AG04449 (cell line): ENCODE measurements around the gene ASXL1.
"Not testable (repeated sequence)": the region's sequence is repeated elsewhere in the genome, so short reads cannot be mapped to it uniquely, and the experiment has no call there.

Experiments
- CTCF ChIA-PET: fragments of 350-600 bp; formaldehyde crosslinking; extraction: SDS; loops from one replicate; lab custom pipeline; 2021; ENCODE audit warnings: antibody characterized with exemption; lab: Yijun Ruan, JAX
- POLR2A ChIA-PET: fragments of 400-600, 350-600 bp; formaldehyde crosslinking; extraction: SDS; loops from one replicate; lab custom pipeline; 2020; ENCODE audit warnings: antibody characterized with exemption, inconsistent platforms; lab: Yijun Ruan, JAX
- DNase-seq: peaks from one replicate; pipeline ENCODE4 v3.0.0-alpha.2; 2010; ENCODE audit warnings: low read depth, low spot score
- H3K4me3 ChIP-seq: 2 replicates; pipeline ENCODE4 v1.5.1; 2011; ENCODE audit warnings: low read depth, mild to moderate bottlenecking, control low read depth, low read length
- TF ChIP-seq, protein P1 (sequence below): IDR thresholded peaks from one replicate; pipeline ENCODE4 v1.5.1; 2011; ENCODE audit warnings: mild to moderate bottlenecking, moderate library complexity, low read length, control low read depth, inconsistent platforms; ENCODE audit not compliant: insufficient read depth; ENCODE audit errors: missing control alignments

The ASXL1 gene

DNA sequence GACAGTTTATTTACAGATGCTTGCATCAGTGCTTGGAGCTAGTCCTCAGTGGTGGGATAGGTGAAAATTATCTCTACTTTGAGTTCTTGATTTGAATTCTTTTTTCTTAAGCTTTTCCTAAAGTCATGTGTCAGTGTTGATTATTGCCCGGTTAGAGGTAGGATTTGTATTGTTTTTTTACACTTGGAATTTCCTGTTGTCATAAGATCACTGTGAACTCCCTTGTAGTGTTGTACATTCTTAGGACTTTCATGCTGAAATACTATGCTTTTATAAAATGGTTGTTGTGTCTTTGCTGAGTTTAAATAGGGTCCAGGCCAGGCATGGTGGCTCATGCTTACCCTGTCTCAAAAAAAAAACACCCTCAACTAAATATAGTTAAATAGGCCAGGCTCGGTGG lies 20.3 kb downstream of the ASXL1 start:
- POLR2A ChIA-PET: no interaction called here
- TF ChIP-seq, protein P1, sequence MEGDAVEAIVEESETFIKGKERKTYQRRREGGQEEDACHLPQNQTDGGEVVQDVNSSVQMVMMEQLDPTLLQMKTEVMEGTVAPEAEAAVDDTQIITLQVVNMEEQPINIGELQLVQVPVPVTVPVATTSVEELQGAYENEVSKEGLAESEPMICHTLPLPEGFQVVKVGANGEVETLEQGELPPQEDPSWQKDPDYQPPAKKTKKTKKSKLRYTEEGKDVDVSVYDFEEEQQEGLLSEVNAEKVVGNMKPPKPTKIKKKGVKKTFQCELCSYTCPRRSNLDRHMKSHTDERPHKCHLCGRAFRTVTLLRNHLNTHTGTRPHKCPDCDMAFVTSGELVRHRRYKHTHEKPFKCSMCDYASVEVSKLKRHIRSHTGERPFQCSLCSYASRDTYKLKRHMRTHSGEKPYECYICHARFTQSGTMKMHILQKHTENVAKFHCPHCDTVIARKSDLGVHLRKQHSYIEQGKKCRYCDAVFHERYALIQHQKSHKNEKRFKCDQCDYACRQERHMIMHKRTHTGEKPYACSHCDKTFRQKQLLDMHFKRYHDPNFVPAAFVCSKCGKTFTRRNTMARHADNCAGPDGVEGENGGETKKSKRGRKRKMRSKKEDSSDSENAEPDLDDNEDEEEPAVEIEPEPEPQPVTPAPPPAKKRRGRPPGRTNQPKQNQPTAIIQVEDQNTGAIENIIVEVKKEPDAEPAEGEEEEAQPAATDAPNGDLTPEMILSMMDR: no peak
- CTCF ChIA-PET: no interaction called here
- no peak overlapping the region for H3K4me3 ChIP-seq
- DNase-seq: no peak

DNA sequence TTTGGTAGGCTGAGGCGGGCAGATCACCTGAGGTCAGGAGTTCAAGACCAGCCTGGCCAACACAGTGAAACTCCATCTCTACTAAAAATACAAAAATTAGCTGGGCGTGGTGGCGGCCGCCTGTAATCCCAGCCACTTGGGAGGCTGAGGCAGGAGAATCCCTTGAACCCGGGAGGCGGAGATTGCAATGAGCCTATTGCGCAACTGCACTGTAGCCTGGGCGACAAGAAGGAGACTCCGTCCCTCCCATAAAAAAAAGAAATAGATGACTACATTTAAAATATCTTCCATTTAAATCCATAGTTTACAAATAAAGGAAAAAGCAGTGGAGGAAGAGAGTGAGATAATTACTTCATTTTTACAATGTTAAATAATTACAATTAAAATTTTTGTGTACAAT lies 21.9 kb downstream of the ASXL1 start:
- H3K4me3 ChIP-seq, POLR2A ChIA-PET, DNase-seq, CTCF ChIA-PET: not testable (repeated sequence)

GRCh38 chr20:32380745-32381144 lies 22.6 kb downstream of the ASXL1 start:
- POLR2A ChIA-PET: no interaction called here
- DNase-seq: no peak
- CTCF ChIA-PET: no interaction called here
- TF ChIP-seq, protein P1: no peak
- no peak overlapping the region for H3K4me3 ChIP-seq

- H3K4me3 ChIP-seq: no peak overlapping the region
- TF ChIP-seq, protein P1: no peak
- DNase-seq: no peak
- CTCF ChIA-PET: no interaction called here
- POLR2A ChIA-PET: no interaction called here
These were observed 24.2 kb downstream of the ASXL1 start for GRCh38 chr20:32382102-32382950.

DNA sequence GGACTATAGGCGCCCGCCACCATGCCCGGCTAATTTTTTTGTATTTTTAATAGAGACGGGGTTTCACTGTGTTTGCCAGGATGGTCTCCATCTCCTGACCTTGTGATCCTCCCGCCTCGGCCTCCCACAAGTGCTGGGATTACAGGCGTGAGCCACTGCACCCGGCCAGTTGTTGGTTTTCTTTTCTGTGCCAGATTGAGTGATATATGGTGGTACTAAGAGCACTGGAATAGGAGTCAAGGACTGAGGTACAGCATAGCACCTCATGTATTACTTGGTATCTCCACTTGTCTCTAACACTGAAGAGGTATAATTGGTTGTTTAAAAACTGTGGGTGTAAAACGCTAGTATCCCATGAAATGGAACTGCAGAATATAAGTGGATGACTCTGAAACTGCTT lies 25.3 kb downstream of the ASXL1 start:
- DNase-seq, H3K4me3 ChIP-seq, CTCF ChIA-PET, POLR2A ChIA-PET: not testable (repeated sequence)

DNA sequence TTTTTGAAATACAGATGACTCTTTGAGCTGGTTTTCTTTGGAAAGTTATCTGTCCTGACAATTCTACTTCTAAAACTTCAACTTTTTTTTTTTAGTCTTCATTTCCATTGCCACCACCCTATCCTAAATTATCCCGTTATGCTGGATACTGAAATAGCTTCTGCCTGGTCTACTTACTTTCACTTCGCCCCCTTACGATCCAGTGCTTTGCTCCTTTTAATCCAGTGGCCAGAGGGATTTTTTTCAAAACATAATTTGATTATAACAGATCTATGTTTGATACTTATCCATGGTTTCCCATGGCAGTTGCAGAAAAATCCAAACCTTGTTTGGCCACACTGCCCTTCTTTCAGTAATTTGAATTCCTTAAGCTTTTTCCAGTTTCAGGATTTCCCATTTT lies 27.4 kb downstream of the ASXL1 start:
- CTCF ChIA-PET: interaction anchor here (0.8 to 1.6 kb wide), 3 partner anchors 14 to 18 kb away, joined by 3 to 4 read pairs (median 4); no protein-coding TSS in a partner anchor
- no peak for DNase-seq
- POLR2A ChIA-PET: no interaction called here
- H3K4me3 ChIP-seq: no peak overlapping the region
- TF ChIP-seq, protein P1: no peak

DNA sequence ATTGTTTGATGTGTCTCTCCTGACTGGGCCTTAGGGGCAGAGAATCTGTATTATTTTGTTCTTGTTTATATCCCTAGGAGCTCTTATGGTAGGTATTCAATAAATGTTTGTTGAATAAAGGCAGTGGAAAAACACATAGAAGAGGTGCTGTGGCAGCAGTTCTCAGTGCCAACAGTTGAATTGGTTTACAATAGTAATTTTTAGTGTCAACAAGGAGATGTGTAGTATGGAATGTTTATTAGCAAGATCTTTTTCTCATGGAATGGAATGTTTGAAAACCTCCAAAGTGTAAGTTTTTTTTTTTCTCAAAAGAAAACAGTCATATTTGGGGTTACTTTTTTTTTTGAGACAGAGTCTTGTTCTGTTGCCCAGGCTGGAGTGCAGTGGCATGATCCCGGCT lies 28.0 kb downstream of the ASXL1 start:
- H3K4me3 ChIP-seq: no peak overlapping the region
- TF ChIP-seq, protein P1: no peak
- POLR2A ChIA-PET: interaction anchor here (0.6 kb wide), 1 partner anchor 10 kb away, joined by 3 read pairs; no protein-coding TSS in a partner anchor
- DNase-seq: no peak
- CTCF ChIA-PET: interaction anchor here (1.0 to 1.6 kb wide), 2 partner anchors 16 to 17 kb away, joined by 3 to 4 read pairs; no protein-coding TSS in a partner anchor
